GM23338 (cell line): ENCODE results near the gene HTR1D.
"Not testable (repeated sequence)": the region's sequence is repeated elsewhere in the genome, so short reads cannot be mapped to it uniquely, and the experiment has no call there.

Experiments
- CREB1 ChIP-seq: fragments of 250-450 bp; sonication (Bioruptor Pico); IDR thresholded peaks from 2 replicates; pipeline ENCODE4 v1.5.0; 2020; ENCODE audit warnings: low read depth, mild to moderate bottlenecking, moderate library complexity
- CTCF ChIP-seq, 2 experiments: fragments of 200-600 bp in 1 of 2; sonication (generic) in 1 of 2; conservative IDR thresholded peaks; 2 replicates each; pipeline versions ENCODE4 v1.5.1 to v1.6.1; 2016 to 2017; ENCODE audit warnings: antibody characterized with exemption in 2 of 2, low read depth in 2 of 2, mild to moderate bottlenecking in 2 of 2, moderate library complexity in 1 of 2
- EZH2 ChIP-seq: fragments of 200-600 bp; sonication (generic); IDR thresholded peaks from one replicate; pipeline ENCODE4 v1.8.0; 2017; ENCODE audit warnings: antibody characterized with exemption, mild to moderate bottlenecking, low read depth; ENCODE audit not compliant: unreplicated experiment
- EZH2phosphoT487 ChIP-seq: fragments of 200-600 bp; sonication (generic); IDR thresholded peaks from one replicate; pipeline ENCODE4 v1.8.1; 2018; ENCODE audit warnings: antibody characterized with exemption; ENCODE audit not compliant: unreplicated experiment
- JUNB ChIP-seq: IDR thresholded peaks from one replicate; pipeline ENCODE4 v1.6.1; 2016; ENCODE audit warnings: antibody characterized with exemption; ENCODE audit not compliant: unreplicated experiment
- NANOG ChIP-seq: IDR thresholded peaks from 2 replicates; pipeline ENCODE4 v1.6.1; 2016; ENCODE audit warnings: antibody characterized with exemption, borderline replicate concordance
- POLR2AphosphoS5 ChIP-seq: IDR thresholded peaks from 2 replicates; pipeline ENCODE4 v1.6.1; 2016; ENCODE audit warnings: antibody characterized with exemption, low read depth
- STAT1 ChIP-seq: IDR thresholded peaks from one replicate; pipeline ENCODE4 v1.6.1; 2016; ENCODE audit warnings: antibody characterized with exemption; ENCODE audit not compliant: unreplicated experiment
- ZNF114 ChIP-seq: fragments of 250-450 bp; sonication (Bioruptor Pico); IDR thresholded peaks from 2 replicates; pipeline ENCODE4 v1.5.0; 2020; ENCODE audit warnings: mild to moderate bottlenecking, moderate library complexity
- ZNF331 ChIP-seq: fragments of 250-450 bp; sonication (Bioruptor Pico); IDR thresholded peaks from 2 replicates; pipeline ENCODE4 v1.5.0; 2020; ENCODE audit warnings: low read depth, mild to moderate bottlenecking, moderate library complexity
- TF ChIP-seq, protein P1 (sequence below): IDR thresholded peaks from one replicate; pipeline ENCODE4 v1.6.1; 2018; ENCODE audit warnings: antibody characterized with exemption; ENCODE audit not compliant: unreplicated experiment
- TF ChIP-seq, protein P2 (sequence below): IDR thresholded peaks from 2 replicates; pipeline ENCODE4 v1.6.1; 2016; ENCODE audit warnings: antibody characterized with exemption
- TF ChIP-seq, protein P3 (sequence below): fragments of 250-450 bp; sonication (Bioruptor Pico); IDR thresholded peaks from 2 replicates; pipeline ENCODE4 v1.5.0; 2020; ENCODE audit warnings: mild to moderate bottlenecking, moderate library complexity

- not testable (repeated sequence) for TF ChIP-seq CTCF (conservative IDR thresholded peaks at IDR 0.05; ENCODE audit: low read depth in 2 of 2); NANOG; CREB1 (CRISPR knock-in tag); EZH2phosphoT487; EZH2; ZNF114 (CRISPR knock-in tag); POLR2AphosphoS5; JUNB; STAT1; ZNF331 (CRISPR knock-in tag)
- TF ChIP-seq, protein P1, sequence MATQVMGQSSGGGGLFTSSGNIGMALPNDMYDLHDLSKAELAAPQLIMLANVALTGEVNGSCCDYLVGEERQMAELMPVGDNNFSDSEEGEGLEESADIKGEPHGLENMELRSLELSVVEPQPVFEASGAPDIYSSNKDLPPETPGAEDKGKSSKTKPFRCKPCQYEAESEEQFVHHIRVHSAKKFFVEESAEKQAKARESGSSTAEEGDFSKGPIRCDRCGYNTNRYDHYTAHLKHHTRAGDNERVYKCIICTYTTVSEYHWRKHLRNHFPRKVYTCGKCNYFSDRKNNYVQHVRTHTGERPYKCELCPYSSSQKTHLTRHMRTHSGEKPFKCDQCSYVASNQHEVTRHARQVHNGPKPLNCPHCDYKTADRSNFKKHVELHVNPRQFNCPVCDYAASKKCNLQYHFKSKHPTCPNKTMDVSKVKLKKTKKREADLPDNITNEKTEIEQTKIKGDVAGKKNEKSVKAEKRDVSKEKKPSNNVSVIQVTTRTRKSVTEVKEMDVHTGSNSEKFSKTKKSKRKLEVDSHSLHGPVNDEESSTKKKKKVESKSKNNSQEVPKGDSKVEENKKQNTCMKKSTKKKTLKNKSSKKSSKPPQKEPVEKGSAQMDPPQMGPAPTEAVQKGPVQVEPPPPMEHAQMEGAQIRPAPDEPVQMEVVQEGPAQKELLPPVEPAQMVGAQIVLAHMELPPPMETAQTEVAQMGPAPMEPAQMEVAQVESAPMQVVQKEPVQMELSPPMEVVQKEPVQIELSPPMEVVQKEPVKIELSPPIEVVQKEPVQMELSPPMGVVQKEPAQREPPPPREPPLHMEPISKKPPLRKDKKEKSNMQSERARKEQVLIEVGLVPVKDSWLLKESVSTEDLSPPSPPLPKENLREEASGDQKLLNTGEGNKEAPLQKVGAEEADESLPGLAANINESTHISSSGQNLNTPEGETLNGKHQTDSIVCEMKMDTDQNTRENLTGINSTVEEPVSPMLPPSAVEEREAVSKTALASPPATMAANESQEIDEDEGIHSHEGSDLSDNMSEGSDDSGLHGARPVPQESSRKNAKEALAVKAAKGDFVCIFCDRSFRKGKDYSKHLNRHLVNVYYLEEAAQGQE = not testable (repeated sequence)
- TF ChIP-seq, protein P2, sequence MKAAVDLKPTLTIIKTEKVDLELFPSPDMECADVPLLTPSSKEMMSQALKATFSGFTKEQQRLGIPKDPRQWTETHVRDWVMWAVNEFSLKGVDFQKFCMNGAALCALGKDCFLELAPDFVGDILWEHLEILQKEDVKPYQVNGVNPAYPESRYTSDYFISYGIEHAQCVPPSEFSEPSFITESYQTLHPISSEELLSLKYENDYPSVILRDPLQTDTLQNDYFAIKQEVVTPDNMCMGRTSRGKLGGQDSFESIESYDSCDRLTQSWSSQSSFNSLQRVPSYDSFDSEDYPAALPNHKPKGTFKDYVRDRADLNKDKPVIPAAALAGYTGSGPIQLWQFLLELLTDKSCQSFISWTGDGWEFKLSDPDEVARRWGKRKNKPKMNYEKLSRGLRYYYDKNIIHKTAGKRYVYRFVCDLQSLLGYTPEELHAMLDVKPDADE = not testable (repeated sequence)
- TF ChIP-seq, protein P3, sequence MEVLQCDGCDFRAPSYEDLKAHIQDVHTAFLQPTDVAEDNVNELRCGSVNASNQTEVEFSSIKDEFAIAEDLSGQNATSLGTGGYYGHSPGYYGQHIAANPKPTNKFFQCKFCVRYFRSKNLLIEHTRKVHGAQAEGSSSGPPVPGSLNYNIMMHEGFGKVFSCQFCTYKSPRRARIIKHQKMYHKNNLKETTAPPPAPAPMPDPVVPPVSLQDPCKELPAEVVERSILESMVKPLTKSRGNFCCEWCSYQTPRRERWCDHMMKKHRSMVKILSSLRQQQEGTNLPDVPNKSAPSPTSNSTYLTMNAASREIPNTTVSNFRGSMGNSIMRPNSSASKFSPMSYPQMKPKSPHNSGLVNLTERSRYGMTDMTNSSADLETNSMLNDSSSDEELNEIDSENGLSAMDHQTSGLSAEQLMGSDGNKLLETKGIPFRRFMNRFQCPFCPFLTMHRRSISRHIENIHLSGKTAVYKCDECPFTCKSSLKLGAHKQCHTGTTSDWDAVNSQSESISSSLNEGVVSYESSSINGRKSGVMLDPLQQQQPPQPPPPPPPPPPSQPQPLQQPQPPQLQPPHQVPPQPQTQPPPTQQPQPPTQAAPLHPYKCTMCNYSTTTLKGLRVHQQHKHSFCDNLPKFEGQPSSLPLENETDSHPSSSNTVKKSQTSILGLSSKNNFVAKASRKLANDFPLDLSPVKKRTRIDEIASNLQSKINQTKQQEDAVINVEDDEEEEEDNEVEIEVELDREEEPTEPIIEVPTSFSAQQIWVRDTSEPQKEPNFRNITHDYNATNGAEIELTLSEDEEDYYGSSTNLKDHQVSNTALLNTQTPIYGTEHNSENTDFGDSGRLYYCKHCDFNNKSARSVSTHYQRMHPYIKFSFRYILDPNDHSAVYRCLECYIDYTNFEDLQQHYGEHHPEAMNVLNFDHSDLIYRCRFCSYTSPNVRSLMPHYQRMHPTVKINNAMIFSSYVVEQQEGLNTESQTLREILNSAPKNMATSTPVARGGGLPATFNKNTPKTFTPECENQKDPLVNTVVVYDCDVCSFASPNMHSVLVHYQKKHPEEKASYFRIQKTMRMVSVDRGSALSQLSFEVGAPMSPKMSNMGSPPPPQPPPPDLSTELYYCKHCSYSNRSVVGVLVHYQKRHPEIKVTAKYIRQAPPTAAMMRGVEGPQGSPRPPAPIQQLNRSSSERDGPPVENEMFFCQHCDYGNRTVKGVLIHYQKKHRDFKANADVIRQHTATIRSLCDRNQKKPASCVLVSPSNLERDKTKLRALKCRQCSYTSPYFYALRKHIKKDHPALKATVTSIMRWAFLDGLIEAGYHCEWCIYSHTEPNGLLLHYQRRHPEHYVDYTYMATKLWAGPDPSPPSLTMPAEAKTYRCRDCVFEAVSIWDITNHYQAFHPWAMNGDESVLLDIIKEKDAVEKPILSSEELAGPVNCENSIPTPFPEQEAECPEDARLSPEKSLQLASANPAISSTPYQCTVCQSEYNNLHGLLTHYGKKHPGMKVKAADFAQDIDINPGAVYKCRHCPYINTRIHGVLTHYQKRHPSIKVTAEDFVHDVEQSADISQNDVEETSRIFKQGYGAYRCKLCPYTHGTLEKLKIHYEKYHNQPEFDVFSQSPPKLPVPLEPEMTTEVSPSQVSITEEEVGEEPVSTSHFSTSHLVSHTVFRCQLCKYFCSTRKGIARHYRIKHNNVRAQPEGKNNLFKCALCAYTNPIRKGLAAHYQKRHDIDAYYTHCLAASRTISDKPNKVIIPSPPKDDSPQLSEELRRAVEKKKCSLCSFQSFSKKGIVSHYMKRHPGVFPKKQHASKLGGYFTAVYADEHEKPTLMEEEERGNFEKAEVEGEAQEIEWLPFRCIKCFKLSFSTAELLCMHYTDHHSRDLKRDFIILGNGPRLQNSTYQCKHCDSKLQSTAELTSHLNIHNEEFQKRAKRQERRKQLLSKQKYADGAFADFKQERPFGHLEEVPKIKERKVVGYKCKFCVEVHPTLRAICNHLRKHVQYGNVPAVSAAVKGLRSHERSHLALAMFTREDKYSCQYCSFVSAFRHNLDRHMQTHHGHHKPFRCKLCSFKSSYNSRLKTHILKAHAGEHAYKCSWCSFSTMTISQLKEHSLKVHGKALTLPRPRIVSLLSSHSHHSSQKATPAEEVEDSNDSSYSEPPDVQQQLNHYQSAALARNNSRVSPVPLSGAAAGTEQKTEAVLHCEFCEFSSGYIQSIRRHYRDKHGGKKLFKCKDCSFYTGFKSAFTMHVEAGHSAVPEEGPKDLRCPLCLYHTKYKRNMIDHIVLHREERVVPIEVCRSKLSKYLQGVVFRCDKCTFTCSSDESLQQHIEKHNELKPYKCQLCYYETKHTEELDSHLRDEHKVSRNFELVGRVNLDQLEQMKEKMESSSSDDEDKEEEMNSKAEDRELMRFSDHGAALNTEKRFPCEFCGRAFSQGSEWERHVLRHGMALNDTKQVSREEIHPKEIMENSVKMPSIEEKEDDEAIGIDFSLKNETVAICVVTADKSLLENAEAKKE (CRISPR knock-in tag) = not testable (repeated sequence)
These were observed 40.8 kb upstream of the HTR1D start for GRCh38 chr1:23258082-23258481.
